K562 (cell line): Measurements from ENCODE around the gene DOCK3. TPM values are rescaled to one million over a fixed set of nuclear protein-coding genes. Genes with fewer than 3 reads are reported as not detected.

Source experiments
- ATAC-seq: fragments of 200-7000 bp; cut with Tn5 transposase; 3 replicates; pipeline ENCODE4 v1.9.1; 2020; ENCODE audit warnings: moderate library complexity
- BruUV-seq: library from RNA; stranded (reverse); fragments of 400-500 nt; replicated peaks from 2 replicates; lab custom pipeline; 2021; lab: Mats Ljungman, UMichigan
- CTCF ChIA-PET: fragments of 300-600 bp; formaldehyde crosslinking; extraction: SDS; loops from one replicate; lab custom pipeline; 2021; ENCODE audit warnings: low intra/inter-chr PET ratio; lab: Yijun Ruan, JAX
- POLR2A ChIA-PET: fragments of 300-600, 350-650 bp; sonication (Branson Sonifier 250); formaldehyde crosslinking; extraction: SDS; loops from one replicate; lab custom pipeline; 2021; ENCODE audit warnings: antibody characterized with exemption, inconsistent platforms; lab: Yijun Ruan, JAX
- DNase-seq, 4 experiments: peaks; one replicate each; pipeline versions ENCODE4 v3.0.0 to v3.0.0-alpha.2; 2011 to 2018; ENCODE audit warnings: low spot score in 3 of 4, mixed read lengths in 3 of 4; ENCODE audit errors: extremely low read depth in 1 of 4
- FAIRE-seq: peaks from 2 replicates; lab custom pipeline; 2011; peaks lifted over from hg19 to GRCh38; lab: Jason Lieb, UNC
- H2AFZ ChIP-seq: 2 replicates; pipeline ENCODE4 v1.6.0; 2011; ENCODE audit warnings: low read depth, low read length, control low read depth, inconsistent platforms
- H3K27ac ChIP-seq: fragments of 200-600 bp; 3 replicates; pipeline ENCODE4 v1.8.0; 2011; ENCODE audit warnings: low read depth, mild to moderate bottlenecking, control low read depth, inconsistent platforms, low read length, moderate library complexity, mixed read lengths; ENCODE audit errors: extremely low read depth
- H3K27me3 ChIP-seq, 2 experiments: fragments of 300-600 bp in 1 of 2; 2 replicates in 1 of 2; 3 replicates in 1 of 2; pipeline versions ENCODE4 v1.6.0 to v1.8.0; 2011; ENCODE audit warnings: inconsistent platforms in 2 of 2, low read length in 2 of 2, mild to moderate bottlenecking in 1 of 2, mixed read lengths in 1 of 2, moderate library complexity in 1 of 2; ENCODE audit not compliant: control insufficient read depth in 2 of 2, insufficient read depth in 2 of 2
- H3K36me3 ChIP-seq: fragments of 300-600 bp; 3 replicates; pipeline ENCODE4 v1.8.0; 2011; ENCODE audit warnings: mild to moderate bottlenecking, low read length, inconsistent platforms; ENCODE audit not compliant: control insufficient read depth, insufficient read depth
- H3K4me1 ChIP-seq, 2 experiments: fragments of 200-600 bp in 1 of 2; replicated peaks in 1 of 2; 2 replicates in 1 of 2; 3 replicates in 1 of 2; pipeline versions ENCODE4 v1.5.1 to v1.8.0; 2011; ENCODE audit warnings: inconsistent platforms in 2 of 2, low read length in 2 of 2, mild to moderate bottlenecking in 1 of 2, mixed read lengths in 1 of 2, moderate library complexity in 1 of 2; ENCODE audit not compliant: control insufficient read depth in 2 of 2, insufficient read depth in 2 of 2
- H3K4me2 ChIP-seq: 2 replicates; pipeline ENCODE4 v1.6.1; 2011; ENCODE audit warnings: low read length, control low read depth, inconsistent platforms, mixed read lengths; ENCODE audit not compliant: insufficient read depth
- H3K4me3 ChIP-seq: fragments of 200-600 bp; sonication (generic), shearing (Covaris generic); 2 replicates; pipeline ENCODE4 v1.5.1; 2016; ENCODE audit warnings: control low read depth, inconsistent platforms
- H3K79me2 ChIP-seq: fragments of 200-600 bp; 3 replicates; pipeline ENCODE4 v1.8.0; 2011; ENCODE audit warnings: low read length, inconsistent platforms; ENCODE audit not compliant: control insufficient read depth, insufficient read depth
- H3K9ac ChIP-seq, 2 experiments: 2 replicates each; pipeline versions ENCODE4 v1.6.0 to v1.6.1; 2011; ENCODE audit warnings: low read depth in 2 of 2, low read length in 2 of 2, control low read depth in 1 of 2, inconsistent platforms in 1 of 2, mild to moderate bottlenecking in 1 of 2, mixed read lengths in 1 of 2; ENCODE audit not compliant: insufficient read depth in 1 of 2
- H3K9me1 ChIP-seq: one replicate; pipeline ENCODE4 v1.6.0; 2011; ENCODE audit warnings: inconsistent platforms, mild to moderate bottlenecking, low read length, moderate library complexity; ENCODE audit not compliant: control insufficient read depth, insufficient read depth
- H3K9me3 ChIP-seq: replicated peaks from 2 replicates; pipeline ENCODE4 v1.5.1; 2011; ENCODE audit warnings: low read depth, low read length, inconsistent platforms; ENCODE audit not compliant: control insufficient read depth, insufficient read depth
- H4K20me1 ChIP-seq: replicated peaks from 2 replicates; pipeline ENCODE4 v1.6.1; 2011; ENCODE audit warnings: low read length, inconsistent platforms, mixed read lengths; ENCODE audit not compliant: control insufficient read depth, insufficient read depth
- CBX2 ChIP-seq: fragments of 200-600 bp; sonication (generic); IDR thresholded peaks from one replicate; pipeline ENCODE4 v1.6.1; 2012; ENCODE audit warnings: mild to moderate bottlenecking, low read length, inconsistent platforms; ENCODE audit not compliant: insufficient read depth, poor library complexity, severe bottlenecking
- DPF2 ChIP-seq: fragments of 450-650 bp; IDR thresholded peaks from 2 replicates; pipeline ENCODE4 v1.6.1; 2016
- EHMT2 ChIP-seq: fragments of 450-650 bp; IDR thresholded peaks from 2 replicates; pipeline ENCODE4 v1.6.1; 2018; ENCODE audit warnings: antibody characterized with exemption
- ETS2 ChIP-seq: IDR thresholded peaks from 2 replicates; pipeline ENCODE4 v1.6.1; 2016; ENCODE audit warnings: borderline replicate concordance, missing genetic modification characterization, mild to moderate bottlenecking, moderate library complexity, missing compliant biosample characterization; ENCODE audit not compliant: poor library complexity, severe bottlenecking
- MXI1 ChIP-seq: IDR thresholded peaks from 2 replicates; pipeline ENCODE4 v1.6.1; 2011; ENCODE audit warnings: low read depth, mild to moderate bottlenecking, improper control_type of control experiment, low read length
- NFRKB ChIP-seq: fragments of 450-650 bp; IDR thresholded peaks from 2 replicates; pipeline ENCODE4 v1.6.1; 2016; ENCODE audit warnings: low read depth
- PHTF2 ChIP-seq: fragments of 250-450 bp; sonication (Bioruptor Pico); IDR thresholded peaks from 2 replicates; pipeline ENCODE4 v1.5.0; 2021; ENCODE audit warnings: mild to moderate bottlenecking
- SAFB2 ChIP-seq: fragments of 200-400 bp; formaldehyde crosslinking; IDR thresholded peaks from 2 replicates; pipeline ENCODE4 v1.6.1; 2018; ENCODE audit warnings: borderline replicate concordance, low read length, low read depth, moderate library complexity; ENCODE audit not compliant: severe bottlenecking
- ZNF551 ChIP-seq: fragments of 250-450 bp; sonication (Bioruptor Pico); IDR thresholded peaks from 2 replicates; pipeline ENCODE4 v1.5.0; 2021; ENCODE audit warnings: mild to moderate bottlenecking, moderate library complexity
- ZNF586 ChIP-seq: fragments of 450-650 bp; formaldehyde crosslinking; conservative IDR thresholded peaks from 2 replicates; pipeline ENCODE4 v1.4.0; 2020; ENCODE audit warnings: mild to moderate bottlenecking, moderate library complexity
- ZNF717 ChIP-seq: fragments of 250-450 bp; sonication (Bioruptor Pico); IDR thresholded peaks from 2 replicates; pipeline ENCODE4 v1.5.0; 2021
- WGBS: fragments of 100-300 bp; shearing (Covaris generic); methylation state at CpG from one replicate; pipeline ENCODE4 v1.1.6; 2016; ENCODE audit warnings: low coverage, mixed read lengths; ENCODE audit not compliant: insufficient coverage; ENCODE audit errors: missing lambda C conversion rate; 5-methylcytosine and 5-hydroxymethylcytosine counted together
- in situ Hi-C: fragments of 300-500 bp; cut with MboI; formaldehyde crosslinking; loops from 4 replicates; pipeline ENCODE4 v1.15.0; 2018; ENCODE audit warnings: inconsistent platforms, mixed read lengths
- intact Hi-C: fragments of 100-400 bp; cut with micrococcal nuclease; formaldehyde crosslinking; loops from 2 replicates; pipeline ENCODE4 v1.14.2; 2022
- polyA plus RNA-seq, 8 experiments: library from polyadenylated mRNA; depleted of rRNA in 4 of 8; stranded (reverse) in 5 of 8; unstranded in 3 of 8; fragments of >200 nt; fragmentation: Nextera tagmentation in 2 of 8; fragmentation: Illumina TruSeq in 1 of 8; extraction: Ambion mirVana in 2 of 8; extraction: Trizol in 1 of 8; gene quantifications; 2 replicates each; pipeline versions ENCODE4 v1.2.1 to v1.2.3, GENCODE V29; 2011 to 2014; ENCODE audit warnings: inconsistent platforms in 1 of 8, missing spikeins in 1 of 8
- total RNA-seq, 7 experiments: library from RNA; depleted of rRNA in 6 of 7; stranded (reverse); fragments of >200 nt in 6 of 7; fragmentation: Illumina TruSeq in 2 of 7; extraction: Trizol in 2 of 7; gene quantifications; 2 replicates each; pipeline versions ENCODE4 v1.2.1 to v1.2.3, GENCODE V29; 2011 to 2021; ENCODE audit warnings: low replicate concordance in 1 of 7
- TF ChIP-seq, protein P1 (sequence below): fragments of 450-650 bp; formaldehyde crosslinking; IDR thresholded peaks from 2 replicates; pipeline ENCODE4 v1.4.0; 2020; ENCODE audit warnings: mild to moderate bottlenecking, mixed read lengths
- TF ChIP-seq, protein P2 (sequence below): fragments of 250-450 bp; sonication (Bioruptor Pico); IDR thresholded peaks from 2 replicates; pipeline ENCODE4 v1.4.0; 2020; ENCODE audit warnings: mild to moderate bottlenecking
- TF ChIP-seq, protein P3 (sequence below): fragments of 250-450 bp; sonication (Bioruptor Pico); IDR thresholded peaks from 2 replicates; pipeline ENCODE4 v1.5.0; 2021; ENCODE audit warnings: mild to moderate bottlenecking, borderline replicate concordance
- TF ChIP-seq, protein P4 (sequence below): IDR thresholded peaks from 2 replicates; pipeline ENCODE4 v1.6.1; 2016; ENCODE audit warnings: missing genetic modification characterization, missing compliant biosample characterization

The DOCK3 gene
- total and polyA plus RNA-seq, 9 of the 15 experiments (the other 6 are each of a cell fraction or from before 2014, with no cell fraction given), result under 0.01 to 0.03 (median 0.01) TPM; not detected in 4

DNA sequence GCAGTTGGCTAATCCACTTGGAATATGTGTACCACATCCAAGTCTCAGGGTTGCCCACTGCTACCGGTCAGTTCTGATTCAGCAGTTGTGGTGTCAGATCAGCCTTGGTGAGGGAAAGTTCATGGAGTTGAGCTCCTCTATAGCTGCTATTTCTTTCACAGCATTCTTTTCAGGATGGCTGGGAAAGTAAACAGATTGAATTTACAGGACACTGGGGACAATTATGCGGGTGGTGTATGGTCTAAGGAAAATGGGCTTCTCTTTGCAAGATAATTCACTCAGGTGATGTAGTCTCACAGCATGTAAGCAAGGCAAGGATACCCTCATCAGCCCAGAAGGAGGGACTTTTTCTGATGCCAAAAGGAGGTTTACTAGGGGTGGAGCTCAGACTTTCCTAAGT is 249.9 kb downstream of the DOCK3 start:
- Histone ChIP-seq H3K4me3 (no peak overlapping the region), H3K4me2 (no peak overlapping the region), H3K9ac (no peak overlapping the region), H3K9me1 (no peaks in the 10 kb centered on the region), H4K20me1 (no peaks in the 10 kb centered on the region), H3K36me3 (no peaks in the 10 kb centered on the region), H3K4me1 (no peaks in the 10 kb centered on the region), H3K27me3 (no peaks in the 10 kb centered on the region), H3K9me3 (no peaks in the 10 kb centered on the region), H3K27ac (no peak overlapping the region), H2AFZ (no peak overlapping the region), H3K79me2 (no peaks in the 10 kb centered on the region)
- BruUV-seq, result no TSS peak
- 4% methylated on average over 2 of the region's 2 CpGs for WGBS
- ChIA-PET CTCF (no interaction called here), POLR2A (no interaction called here)
- ATAC-seq (no peak), DNase-seq (no peak), FAIRE-seq (no peak)
- in situ Hi-C loops (no loop called here), intact Hi-C loops (no loop called here)
- no peak for TF ChIP-seq ZNF717 (CRISPR knock-in tag)
- TF ChIP-seq CBX2, result no peak
- TF ChIP-seq, protein P1, sequence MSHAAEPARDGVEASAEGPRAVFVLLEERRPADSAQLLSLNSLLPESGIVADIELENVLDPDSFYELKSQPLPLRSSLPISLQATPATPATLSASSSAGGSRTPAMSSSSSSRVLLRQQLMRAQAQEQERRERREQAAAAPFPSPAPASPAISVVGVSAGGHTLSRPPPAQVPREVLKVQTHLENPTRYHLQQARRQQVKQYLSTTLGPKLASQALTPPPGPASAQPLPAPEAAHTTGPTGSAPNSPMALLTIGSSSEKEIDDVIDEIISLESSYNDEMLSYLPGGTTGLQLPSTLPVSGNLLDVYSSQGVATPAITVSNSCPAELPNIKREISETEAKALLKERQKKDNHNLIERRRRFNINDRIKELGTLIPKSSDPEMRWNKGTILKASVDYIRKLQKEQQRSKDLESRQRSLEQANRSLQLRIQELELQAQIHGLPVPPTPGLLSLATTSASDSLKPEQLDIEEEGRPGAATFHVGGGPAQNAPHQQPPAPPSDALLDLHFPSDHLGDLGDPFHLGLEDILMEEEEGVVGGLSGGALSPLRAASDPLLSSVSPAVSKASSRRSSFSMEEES (CRISPR knock-in tag), result no peak
- no peak for TF ChIP-seq ETS2
- TF ChIP-seq SAFB2, result no peak
- no peak for TF ChIP-seq EHMT2
- TF ChIP-seq MXI1, result no peak
- no peak for TF ChIP-seq NFRKB
- TF ChIP-seq, protein P2, sequence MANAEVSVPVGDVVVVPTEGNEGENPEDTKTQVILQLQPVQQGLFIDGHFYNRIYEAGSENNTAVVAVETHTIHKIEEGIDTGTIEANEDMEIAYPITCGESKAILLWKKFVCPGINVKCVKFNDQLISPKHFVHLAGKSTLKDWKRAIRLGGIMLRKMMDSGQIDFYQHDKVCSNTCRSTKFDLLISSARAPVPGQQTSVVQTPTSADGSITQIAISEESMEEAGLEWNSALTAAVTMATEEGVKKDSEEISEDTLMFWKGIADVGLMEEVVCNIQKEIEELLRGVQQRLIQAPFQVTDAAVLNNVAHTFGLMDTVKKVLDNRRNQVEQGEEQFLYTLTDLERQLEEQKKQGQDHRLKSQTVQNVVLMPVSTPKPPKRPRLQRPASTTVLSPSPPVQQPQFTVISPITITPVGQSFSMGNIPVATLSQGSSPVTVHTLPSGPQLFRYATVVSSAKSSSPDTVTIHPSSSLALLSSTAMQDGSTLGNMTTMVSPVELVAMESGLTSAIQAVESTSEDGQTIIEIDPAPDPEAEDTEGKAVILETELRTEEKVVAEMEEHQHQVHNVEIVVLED, result no peak
- TF ChIP-seq ZNF551 (CRISPR knock-in tag), result no peak
- no peak for TF ChIP-seq DPF2
- TF ChIP-seq, protein P3, sequence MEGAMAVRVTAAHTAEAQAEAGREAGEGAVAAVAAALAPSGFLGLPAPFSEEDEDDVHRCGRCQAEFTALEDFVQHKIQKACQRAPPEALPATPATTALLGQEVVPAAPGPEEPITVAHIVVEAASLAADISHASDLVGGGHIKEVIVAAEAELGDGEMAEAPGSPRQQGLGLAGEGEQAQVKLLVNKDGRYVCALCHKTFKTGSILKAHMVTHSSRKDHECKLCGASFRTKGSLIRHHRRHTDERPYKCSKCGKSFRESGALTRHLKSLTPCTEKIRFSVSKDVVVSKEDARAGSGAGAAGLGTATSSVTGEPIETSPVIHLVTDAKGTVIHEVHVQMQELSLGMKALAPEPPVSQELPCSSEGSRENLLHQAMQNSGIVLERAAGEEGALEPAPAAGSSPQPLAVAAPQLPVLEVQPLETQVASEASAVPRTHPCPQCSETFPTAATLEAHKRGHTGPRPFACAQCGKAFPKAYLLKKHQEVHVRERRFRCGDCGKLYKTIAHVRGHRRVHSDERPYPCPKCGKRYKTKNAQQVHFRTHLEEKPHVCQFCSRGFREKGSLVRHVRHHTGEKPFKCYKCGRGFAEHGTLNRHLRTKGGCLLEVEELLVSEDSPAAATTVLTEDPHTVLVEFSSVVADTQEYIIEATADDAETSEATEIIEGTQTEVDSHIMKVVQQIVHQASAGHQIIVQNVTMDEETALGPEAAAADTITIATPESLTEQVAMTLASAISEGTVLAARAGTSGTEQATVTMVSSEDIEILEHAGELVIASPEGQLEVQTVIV, result no peak
- TF ChIP-seq ZNF586 (CRISPR knock-in tag), result no peak
- TF ChIP-seq, protein P4, sequence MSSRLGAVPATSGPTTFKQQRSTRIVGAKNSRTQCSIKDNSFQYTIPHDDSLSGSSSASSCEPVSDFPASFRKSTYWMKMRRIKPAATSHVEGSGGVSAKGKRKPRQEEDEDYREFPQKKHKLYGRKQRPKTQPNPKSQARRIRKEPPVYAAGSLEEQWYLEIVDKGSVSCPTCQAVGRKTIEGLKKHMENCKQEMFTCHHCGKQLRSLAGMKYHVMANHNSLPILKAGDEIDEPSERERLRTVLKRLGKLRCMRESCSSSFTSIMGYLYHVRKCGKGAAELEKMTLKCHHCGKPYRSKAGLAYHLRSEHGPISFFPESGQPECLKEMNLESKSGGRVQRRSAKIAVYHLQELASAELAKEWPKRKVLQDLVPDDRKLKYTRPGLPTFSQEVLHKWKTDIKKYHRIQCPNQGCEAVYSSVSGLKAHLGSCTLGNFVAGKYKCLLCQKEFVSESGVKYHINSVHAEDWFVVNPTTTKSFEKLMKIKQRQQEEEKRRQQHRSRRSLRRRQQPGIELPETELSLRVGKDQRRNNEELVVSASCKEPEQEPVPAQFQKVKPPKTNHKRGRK, result no peak
- no peak for TF ChIP-seq PHTF2 (CRISPR knock-in tag)
